PFSK-1 (cell line): ENCODE measurements around the gene ZRANB1.

ENCODE experiments used
- POLR2AphosphoS5 ChIP-seq: IDR thresholded peaks from 2 replicates; pipeline ENCODE4 v1.6.1; 2012; ENCODE audit warnings: low read depth, mild to moderate bottlenecking, control low read depth, low read length, moderate library complexity
- TF ChIP-seq, protein P1 (sequence below), 2 experiments: IDR thresholded peaks; 2 replicates each; pipeline versions ENCODE4 v1.6.1 to v1.8.0; 2011 to 2012; ENCODE audit warnings: low read depth in 2 of 2, low read length in 2 of 2, control low read depth in 1 of 2, inconsistent platforms in 1 of 2, mild to moderate bottlenecking in 1 of 2, moderate library complexity in 1 of 2; ENCODE audit not compliant: insufficient read depth in 1 of 2

DNA sequence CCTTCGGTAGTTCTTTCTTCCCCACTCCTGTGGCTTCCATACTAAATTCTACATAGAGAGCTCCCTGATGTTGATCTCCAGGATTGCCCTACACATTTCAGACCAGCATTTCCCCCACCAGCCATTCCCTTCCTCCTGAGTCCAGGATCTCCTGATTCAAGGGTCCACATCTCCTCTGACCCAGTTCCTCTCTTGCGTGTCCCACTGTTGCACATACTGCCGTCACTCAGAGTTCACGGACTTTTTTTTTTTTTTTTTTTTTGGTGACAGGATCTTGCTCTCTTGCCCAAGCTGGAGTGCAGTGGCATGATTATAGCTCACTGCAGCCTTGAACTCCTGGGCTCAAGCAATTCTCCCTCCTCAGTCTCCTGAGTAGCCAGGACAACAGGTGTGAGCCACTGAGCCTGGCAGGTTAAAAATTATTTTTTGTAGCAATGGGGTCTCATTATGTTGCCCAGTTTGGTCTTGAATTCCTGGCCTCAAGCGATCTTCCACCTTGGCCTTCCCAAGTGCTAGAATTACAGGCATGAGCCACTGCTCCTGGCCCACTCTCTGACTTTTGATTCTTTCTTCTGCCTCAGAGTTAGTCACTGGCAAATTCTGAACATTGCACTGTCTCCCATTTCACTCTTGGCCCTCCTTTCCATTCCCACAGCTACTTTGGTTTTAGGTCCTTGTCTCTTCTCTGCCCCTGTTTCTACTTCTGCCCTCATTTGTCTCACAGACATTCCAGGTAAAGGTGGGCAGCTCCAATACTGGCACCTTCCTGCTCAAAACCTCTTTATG lies 29.6 kb upstream of the ZRANB1 start:
- no peak for TF ChIP-seq POLR2AphosphoS5
- TF ChIP-seq, protein P1, sequence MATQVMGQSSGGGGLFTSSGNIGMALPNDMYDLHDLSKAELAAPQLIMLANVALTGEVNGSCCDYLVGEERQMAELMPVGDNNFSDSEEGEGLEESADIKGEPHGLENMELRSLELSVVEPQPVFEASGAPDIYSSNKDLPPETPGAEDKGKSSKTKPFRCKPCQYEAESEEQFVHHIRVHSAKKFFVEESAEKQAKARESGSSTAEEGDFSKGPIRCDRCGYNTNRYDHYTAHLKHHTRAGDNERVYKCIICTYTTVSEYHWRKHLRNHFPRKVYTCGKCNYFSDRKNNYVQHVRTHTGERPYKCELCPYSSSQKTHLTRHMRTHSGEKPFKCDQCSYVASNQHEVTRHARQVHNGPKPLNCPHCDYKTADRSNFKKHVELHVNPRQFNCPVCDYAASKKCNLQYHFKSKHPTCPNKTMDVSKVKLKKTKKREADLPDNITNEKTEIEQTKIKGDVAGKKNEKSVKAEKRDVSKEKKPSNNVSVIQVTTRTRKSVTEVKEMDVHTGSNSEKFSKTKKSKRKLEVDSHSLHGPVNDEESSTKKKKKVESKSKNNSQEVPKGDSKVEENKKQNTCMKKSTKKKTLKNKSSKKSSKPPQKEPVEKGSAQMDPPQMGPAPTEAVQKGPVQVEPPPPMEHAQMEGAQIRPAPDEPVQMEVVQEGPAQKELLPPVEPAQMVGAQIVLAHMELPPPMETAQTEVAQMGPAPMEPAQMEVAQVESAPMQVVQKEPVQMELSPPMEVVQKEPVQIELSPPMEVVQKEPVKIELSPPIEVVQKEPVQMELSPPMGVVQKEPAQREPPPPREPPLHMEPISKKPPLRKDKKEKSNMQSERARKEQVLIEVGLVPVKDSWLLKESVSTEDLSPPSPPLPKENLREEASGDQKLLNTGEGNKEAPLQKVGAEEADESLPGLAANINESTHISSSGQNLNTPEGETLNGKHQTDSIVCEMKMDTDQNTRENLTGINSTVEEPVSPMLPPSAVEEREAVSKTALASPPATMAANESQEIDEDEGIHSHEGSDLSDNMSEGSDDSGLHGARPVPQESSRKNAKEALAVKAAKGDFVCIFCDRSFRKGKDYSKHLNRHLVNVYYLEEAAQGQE (IDR thresholded peaks at IDR 0.05; ENCODE audit: insufficient read depth in 1 of 2, low read depth in 2 of 2, low read length in 2 of 2), result no peak
